HL-60 (cell line): Measurements from ENCODE around the gene SPATS2L.

ENCODE experiments used
- CTCF ChIP-seq: IDR thresholded peaks from one replicate; pipeline ENCODE4 v1.5.1; 2011; ENCODE audit warnings: low read length, control low read depth, inconsistent platforms; ENCODE audit not compliant: insufficient read depth
- GABPA ChIP-seq: IDR thresholded peaks from 2 replicates; pipeline ENCODE4 v1.6.1; 2012; ENCODE audit warnings: low read depth
- POLR2AphosphoS5 ChIP-seq: IDR thresholded peaks from 2 replicates; pipeline ENCODE4 v1.6.1; 2012; ENCODE audit warnings: low read depth
- REST ChIP-seq: IDR thresholded peaks from 2 replicates; pipeline ENCODE4 v1.6.1; 2012; ENCODE audit warnings: low read depth; ENCODE audit not compliant: insufficient replicate concordance

DNA sequence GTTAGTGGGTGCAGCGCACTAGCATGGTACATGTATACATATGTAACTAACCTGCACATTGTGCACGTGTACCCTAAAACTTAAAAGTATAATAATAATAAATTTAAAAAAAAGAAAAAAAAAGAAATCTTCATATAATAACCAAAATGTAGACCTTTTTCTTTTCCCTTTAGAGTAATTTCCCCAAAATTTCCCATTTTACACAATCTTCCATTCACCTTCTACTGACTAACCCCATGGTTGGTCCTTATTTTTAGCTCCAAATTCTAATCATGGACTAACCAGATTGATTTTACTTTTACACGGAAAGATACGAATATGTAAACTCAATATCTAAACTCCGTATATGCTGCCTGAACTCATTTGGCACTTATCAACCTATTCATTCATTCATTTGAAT lies 195.7 kb downstream of the SPATS2L start:
- TF ChIP-seq CTCF (no peak), POLR2AphosphoS5 (no peak), REST (no peak), GABPA (no peak)
